Midbrain (tissue), 1 donor: ENCODE data around the gene HPD.

Source experiments
- DNase-seq: peaks from one replicate; lab custom pipeline; 2025; lab: John Stamatoyannopoulos, UW

The HPD gene

GRCh38 chr12:121810833-121811433, 47.7 kb downstream of the HPD start:
- no peak for DNase-seq

DNA sequence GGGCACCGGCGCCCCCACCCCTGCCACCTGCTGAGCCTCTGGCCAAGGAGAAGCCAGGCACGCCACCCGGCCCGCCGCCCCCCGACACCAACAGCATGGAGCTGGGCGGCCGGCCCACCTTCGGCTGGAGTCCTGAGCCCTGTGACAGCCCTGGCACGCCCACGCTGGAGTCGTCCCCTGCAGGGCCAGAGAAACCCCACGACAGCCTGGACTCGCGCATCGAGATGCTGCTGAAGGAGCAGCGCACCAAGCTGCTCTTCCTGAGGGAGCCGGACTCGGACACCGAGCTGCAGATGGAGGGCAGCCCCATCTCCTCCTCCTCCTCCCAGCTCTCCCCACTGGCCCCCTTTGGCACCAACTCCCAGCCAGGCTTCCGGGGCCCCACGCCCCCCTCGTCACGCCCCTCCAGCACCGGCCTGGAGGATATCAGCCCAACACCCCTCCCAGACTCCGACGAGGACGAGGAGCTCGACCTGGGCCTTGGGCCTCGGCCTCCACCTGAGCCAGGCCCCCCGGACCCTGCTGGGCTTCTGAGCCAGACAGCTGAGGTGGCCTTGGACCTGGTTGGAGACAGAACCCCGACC, 48.3 kb downstream of the HPD start:
- no peak for DNase-seq

DNA sequence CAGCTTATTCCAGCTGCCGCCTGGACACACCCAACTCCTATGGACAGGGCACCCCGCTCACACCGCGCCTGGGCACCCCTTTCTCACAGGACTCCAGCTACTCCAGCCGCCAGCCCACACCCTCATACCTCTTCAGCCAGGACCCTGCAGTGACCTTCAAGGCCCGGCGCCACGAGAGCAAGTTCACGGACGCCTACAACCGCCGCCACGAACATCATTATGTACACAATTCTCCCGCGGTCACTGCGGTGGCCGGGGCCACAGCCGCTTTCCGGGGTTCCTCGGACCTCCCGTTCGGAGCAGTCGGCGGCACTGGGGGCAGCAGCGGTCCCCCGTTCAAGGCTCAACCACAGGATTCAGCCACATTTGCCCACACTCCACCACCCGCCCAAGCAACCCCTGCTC, 48.9 kb downstream of the HPD start:
- no peak for DNase-seq

- no peak for DNase-seq
These were observed 50.0 kb downstream of the HPD start for GRCh38 chr12:121808623-121809022.

DNA sequence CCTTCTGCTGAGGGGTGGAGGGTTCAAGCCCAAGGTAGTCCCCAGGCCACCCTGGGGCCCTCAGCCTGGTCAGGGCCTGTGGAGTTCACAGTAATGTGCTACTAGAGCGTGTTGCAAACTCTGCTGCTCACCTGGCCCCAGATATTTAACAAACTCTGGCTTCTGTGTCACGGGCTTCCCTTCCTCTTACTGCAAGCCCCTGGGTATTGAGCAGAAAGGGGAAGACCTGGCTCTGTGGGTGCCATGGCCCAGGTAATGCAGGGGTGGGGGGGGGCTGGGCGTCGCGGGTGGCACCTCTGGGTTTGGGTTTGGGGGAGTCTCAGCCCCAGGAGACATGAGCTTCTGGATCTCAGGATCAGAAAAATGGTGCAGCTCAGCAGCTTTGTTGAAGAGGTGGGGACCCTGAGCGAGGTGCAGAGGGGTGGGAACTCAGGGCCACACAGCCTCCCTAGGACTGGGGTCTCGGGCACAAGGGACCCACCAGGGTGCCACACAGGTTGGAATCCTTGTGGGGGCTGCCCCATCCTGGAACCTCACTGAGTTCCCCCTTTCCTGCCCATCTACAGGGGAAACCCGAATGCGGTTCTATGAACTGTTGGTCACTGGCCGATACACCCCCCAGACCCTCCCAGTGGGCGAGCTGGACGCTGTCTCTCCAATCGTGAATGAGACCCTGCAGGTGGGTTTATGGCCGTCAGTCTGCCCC, 50.9 kb downstream of the HPD start:
- DNase-seq, result no peak

DNA sequence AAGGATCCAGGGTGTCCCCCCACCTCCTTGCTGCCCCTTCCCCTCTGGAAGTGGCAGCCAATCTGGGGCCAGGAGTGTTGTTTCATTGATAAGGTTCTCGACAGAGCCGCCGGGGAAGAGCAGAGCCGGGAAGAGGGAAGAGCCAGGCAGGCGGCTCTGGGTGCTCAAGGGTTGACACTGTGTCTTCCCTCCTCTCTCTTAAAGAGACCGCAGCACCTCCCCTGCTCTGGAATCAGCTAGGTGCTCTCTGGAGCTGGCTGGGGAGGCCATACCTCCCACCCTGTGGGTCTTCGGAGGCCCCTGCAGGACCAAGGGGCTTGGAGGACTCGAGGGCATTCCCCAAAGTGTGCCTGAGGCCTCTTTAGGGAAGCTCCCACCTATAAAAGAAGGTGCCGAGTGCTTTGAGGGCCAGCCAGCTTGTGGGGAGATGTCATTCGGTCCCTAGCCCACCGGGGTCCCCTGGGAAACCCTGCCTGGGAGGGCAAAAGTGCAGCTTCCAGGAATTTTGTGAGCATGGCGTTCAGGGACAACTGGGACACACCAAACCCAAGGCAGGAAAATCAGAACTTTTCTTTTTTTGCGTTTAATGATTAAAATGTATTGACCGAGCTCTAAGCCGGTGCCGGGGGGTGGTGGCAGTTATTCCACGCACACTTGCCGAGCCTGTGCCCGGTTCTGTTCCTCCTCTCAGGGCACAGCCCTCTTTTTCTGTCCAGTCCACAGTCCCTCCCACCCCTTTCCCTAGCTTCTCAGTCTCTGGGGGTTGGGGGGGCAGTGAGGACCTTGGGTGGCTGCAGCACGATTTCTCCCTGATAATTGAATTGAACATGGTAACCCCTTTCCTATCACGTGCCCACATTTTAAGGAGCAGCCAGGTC, 51.9 kb downstream of the HPD start:
- no peak for DNase-seq

- no peak for DNase-seq
These were observed 52.6 kb downstream of the HPD start for GRCh38 chr12:121806009-121806545.

DNA sequence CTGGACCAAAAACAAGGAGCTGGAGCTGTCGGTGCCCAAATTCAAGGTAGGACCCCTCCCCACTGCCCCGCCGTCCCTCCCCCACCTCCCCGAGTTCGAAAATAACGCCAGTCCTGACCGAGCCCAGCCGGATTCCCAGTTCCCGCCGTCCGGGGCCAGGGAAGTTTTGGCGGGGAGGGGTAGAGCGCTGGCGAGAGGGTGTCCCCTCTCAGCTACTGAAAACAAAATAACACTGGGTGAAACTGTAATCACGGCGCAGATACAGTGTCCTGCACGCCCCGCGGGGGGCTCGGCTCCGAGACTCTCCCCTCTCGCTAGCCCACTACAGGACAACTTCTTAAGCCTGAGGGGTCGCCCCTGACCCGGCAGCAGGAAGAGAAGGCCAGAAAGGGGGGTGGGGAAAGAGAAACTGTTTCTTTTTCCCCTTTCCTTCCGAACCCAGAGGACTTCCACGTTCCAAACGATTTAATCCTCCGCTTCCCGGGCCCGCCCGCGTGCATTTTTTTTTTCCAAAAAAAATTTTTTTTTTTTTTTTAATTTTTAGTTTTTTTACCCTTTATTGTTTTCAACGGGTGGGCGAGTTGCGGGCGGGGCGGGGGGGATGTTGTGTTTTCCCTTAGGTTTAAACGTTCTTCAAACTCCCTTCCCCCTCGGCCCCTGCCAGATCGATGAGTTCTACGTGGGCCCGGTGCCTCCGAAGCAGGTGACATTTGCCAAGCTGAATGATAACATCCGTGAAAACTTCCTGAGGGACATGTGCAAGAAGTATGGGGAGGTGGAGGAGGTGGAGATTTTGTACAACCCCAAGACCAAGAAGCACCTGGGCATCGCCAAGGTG, 53.3 kb downstream of the HPD start:
- no peak for DNase-seq

DNA sequence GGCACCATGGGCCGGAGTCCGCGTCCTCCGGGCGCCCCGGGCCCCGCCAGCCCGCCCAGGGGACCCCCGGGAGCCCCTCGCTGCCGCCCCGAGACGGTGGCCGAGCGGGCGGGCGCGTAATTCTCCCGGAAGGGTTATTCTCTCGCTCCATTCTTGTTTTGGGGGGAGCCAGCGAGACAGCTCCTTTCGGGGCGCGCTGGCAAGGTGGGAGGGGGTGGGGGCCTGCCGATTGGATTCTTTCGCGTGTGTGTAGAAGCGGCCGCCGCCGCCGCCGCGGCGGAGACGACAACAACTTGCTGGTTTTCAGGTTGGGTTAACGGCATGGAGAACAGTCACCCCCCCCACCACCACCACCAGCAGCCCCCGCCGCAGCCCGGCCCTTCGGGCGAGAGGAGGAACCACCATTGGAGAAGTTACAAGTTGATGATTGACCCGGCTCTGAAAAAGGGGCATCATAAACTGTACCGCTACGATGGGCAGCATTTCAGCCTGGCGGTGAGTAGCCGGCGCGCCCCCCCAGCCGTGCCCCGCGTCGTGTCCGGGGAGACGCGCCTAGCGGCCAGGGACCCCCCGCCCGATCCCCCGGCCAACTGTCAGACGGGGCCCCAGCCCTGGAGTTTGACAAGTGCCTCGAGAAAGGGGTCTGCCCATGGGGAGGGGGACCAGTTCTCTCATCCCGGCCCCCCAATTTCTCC, 54.1 kb downstream of the HPD start:
- DNase-seq, result peak; percentile 63

DNA sequence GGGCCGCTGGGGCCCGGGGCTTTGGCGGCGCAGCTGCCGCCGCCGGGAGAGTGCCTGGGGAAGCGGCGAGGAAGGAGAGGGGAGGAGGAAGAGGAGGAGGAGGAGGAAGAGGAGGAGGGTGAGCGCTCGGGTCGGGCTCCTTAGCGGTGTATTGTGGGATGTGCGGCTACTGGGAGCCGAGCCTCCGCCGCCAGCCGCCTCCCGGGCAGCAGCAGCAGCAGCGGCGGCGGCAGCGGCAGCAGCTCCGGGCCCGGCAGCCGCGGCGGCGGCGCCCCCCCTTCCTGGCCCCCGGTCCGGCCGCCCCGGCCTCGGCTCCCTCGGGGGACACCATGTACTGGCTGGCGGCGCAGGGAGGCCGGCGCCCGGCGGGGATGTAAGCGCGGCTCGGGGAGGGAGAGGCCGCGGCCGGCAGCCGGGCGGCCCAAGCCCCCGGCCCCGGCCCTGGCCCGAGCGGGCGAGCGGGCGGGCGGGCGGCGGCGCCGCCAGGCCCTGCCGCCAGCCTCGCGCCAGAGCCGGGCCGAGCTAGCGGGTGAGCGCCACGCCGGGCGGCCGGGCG, 54.7 kb downstream of the HPD start, which contains the start of gene SETD1B:
SETD1B (plus strand) TSS at position 149 of the 556 bp plus-strand sequence. CDS start 729 bp downstream, outside the sequence.
- DNase-seq, result peak; percentile 39

DNA sequence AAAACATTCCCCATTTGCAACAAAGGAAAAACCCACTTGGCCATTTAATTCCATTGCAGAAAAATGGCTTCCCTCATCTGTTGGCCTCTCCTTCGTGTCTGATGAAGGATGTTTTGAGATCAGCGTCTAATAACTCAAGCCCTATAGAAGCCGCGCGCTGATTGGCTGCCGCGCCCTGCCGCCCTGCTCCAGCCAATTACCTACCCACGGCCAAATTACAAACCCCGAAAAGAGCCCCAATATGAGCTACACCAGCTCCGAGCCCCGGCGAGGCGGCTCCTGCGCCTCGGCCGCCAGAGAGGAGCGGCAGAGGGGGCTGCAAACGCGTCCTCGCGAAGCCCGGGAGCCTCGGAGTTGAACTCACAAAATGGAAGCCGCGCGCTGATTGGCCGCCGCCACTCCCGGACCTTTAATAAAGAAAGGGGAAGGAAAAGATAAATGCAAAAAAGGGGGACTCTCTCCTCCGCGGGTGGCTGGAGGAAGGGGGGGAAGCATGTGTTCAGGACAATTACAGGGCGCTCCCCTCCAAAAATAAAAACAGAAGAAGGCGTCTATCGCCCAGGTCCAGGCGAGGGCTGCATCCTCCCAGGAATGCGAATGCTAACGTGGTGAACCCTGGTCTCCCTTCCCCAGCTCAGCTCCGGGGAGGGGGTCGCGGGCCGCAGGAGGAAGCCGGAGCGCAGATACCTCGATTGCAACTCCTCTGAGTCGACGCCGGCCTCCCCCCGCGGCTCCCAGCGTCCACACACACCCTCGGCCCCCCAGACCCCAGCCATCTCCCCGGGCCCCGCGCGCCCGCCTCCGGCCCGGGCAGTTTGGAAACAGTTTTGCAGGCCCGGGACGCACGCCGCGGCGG, 55.6 kb downstream of the HPD start:
- peak; percentile 98 for DNase-seq

GRCh38 chr12:121802485-121802842, 56.2 kb downstream of the HPD start:
- no peak for DNase-seq

DNA sequence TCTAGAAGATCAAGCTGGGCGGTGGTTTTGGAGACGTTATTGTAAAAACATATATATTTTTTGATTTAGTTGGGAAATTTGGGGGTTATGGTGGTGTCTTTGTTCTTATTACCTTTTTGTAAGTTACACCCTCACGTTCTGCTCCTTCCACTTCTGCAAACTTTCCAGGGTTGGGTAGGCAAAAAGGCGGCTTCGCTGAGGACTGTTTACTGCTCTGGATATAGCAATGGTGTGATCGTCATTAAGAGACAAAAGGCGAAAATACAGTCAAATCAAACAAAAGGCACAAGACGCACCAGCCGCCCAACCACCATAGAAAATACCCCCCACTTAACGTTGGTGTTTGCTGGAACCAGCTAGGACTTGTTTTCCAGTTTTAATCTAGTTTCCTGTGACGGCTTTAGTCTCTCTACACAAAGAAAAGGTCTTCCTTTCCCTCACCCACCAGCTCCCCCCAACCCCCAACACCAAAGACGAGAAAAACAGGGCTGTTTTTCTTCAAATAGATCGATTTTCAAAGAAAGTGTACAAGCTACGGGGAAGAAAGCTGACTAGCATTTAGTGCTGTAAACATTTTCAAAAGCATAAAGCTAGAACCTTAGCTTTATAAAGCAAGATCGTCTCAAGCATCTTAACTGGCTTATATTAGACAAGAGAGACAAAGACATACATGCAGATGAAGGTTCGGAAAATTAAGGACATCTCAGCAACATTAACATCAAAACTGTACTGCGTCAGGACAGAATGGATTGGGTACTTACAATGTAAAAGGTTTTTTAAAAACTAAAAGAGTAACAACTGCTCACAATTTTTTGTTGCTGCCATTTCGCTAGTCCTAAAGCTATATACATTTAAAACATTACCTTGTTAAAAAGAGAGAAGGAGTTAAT, 56.8 kb downstream of the HPD start:
- DNase-seq, result peak; percentile 68

DNA sequence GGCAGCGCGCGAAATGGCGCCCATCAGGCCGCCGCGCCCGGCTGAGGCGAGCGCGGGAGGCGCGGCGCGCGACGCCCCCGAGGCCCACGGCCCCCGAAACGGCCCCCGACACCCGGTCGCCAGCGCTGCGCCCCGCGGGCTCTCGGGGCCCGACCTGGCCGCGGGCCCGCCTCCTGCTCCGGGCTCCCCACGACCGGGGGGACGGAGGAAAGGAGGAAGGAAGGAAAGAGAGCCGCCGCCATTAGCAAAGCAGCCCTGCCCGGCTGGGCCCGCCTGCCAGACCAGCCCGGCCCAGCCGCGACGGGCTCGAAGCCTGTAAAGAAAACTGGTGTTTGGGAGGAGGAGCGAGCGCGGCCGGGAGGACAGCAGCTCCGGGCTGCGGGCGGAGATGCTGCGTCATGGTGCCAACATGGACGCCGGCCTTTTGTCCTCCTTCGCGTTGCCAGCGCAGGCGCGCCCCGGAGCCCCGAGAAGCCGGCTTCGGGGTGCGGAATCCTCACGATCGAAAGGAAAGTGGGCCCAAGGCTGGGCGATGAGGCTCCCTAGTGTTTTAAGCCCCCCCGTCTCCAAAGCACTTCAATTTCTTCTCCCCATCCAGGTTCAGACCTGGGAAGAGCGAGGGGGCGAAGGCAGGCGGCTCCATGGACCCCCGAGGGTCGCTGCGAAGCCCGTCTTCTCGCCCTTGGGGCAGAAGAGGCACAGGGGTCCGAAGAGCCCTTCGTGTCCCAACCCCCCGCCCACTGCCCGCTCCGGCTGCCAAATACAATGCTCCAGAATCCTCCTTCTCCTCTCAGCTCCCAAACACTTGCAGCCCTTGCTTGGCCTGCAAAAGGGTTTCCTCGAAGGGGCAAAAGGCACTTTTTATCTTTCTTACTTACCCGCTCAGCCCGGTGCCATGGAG, 57.7 kb downstream of the HPD start:
- DNase-seq, result peak; percentile 73

DNA sequence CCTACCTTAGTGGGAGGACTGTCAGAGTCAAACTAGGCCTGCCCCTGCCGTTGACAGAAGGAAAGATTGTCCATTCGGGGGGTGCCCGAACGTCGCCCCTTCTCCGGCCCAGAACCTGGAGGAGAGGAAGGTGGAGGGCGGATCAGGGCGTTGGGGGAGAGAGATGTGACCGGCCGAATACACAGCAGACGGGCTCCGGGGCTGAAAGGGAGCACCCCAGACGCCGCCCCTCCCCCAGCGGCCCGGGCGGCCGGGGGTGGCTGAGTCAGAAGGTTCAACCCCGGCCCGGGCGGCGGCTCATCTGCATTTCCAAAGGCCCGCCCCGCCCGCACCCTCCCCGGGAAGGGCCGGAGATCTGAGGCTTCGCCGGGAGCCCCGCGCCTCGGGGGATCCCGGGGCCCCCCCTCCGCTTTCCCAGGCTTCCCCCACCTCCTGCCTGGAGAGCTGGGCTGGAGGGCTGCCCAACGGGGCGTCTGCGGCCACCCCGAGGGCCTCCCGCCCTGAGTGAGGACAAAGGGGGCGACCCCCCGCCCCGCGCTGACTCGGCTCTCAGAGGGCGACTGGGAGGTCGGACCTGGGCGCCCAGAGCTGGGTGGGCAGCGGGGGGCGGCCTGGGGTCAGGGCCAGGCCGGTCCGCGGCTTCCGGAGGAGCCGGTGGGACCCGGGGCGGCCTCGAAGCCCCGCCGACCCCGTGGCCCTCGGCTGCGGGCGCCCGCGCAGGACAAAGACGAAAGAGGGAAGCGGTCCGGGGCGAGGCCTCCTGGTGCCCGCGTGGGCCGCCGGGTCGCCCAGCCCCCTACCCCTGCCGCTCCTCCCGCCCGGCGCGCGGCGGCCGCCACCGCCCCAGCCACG, 58.6 kb downstream of the HPD start:
- DNase-seq, result peak; percentile 65

DNA sequence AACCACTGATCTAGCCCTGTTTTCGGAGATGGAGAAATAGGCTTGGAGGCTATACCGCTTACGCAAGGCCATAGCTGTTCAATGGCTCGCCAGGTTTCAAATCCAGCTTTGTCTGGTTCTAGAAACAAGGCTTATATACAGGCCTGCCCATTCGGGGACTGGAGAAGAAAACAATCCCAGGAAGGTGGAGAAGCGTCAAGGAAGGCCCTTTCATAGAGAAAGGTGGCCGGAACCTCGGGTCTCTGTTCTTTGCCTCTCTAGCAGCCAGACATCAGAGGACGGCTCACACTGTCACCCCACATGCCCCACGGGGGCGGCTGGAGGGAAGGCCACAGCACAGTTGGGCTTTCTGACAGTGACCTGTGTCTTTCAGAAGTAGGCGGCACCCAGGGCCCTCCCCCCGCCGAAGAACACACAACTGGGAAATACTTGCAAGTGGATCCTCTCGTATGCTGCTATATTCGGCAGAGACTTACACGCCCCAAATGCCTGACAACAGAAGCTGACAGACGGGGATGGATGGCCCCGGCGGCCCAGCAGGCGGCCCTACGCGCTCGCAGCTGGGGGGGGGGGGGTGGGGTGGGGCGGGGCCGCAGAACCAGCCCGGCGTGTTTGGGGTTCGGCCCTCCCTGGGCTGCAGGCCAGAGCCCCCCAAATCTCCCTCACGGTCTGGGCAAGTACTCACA, 59.4 kb downstream of the HPD start:
- peak; percentile 48 for DNase-seq
